Measurements from ENCODE around the gene MCUB.

DNA sequence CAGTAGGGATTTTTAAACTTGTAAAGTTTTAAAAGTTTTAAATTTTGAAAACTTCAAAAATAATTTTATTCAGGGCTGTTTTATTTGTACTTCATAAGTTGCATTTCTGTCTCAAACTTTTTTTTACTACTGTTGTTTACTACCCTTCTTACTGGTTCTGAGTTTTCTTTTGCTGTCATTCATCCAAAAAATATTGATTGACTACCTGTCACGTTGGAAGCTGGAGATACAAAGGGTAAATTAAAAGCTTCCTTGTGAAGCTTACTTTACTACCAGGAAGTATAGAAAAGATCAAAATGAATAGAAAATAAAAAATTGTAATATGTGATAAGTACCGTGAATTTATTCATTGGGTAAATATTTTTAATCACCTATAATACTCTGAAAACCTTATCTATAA lies 49.4 kb upstream of the MCUB start:
- TF ChIP-seq ZIC2 (tag by site-specific recombination; IDR thresholded peaks at IDR 0.05) (no peak), RBAK (tag by site-specific recombination; IDR thresholded peaks at IDR 0.05) (no peak), BCL11A (tag by site-specific recombination; IDR thresholded peaks at IDR 0.05; ENCODE audit: low read depth) (no peak), ZBTB21 (tag by site-specific recombination; IDR thresholded peaks at IDR 0.05) (no peak), ZNF76 (tag by site-specific recombination; IDR thresholded peaks at IDR 0.05; ENCODE audit: borderline replicate concordance, low read depth) (no peak), SETDB1 (IDR thresholded peaks at IDR 0.05; ENCODE audit: insufficient read length, low read length) (no peak), MYNN (tag by site-specific recombination; IDR thresholded peaks at IDR 0.05; ENCODE audit: borderline replicate concordance) (no peak)
- TF ChIP-seq, protein P1, sequence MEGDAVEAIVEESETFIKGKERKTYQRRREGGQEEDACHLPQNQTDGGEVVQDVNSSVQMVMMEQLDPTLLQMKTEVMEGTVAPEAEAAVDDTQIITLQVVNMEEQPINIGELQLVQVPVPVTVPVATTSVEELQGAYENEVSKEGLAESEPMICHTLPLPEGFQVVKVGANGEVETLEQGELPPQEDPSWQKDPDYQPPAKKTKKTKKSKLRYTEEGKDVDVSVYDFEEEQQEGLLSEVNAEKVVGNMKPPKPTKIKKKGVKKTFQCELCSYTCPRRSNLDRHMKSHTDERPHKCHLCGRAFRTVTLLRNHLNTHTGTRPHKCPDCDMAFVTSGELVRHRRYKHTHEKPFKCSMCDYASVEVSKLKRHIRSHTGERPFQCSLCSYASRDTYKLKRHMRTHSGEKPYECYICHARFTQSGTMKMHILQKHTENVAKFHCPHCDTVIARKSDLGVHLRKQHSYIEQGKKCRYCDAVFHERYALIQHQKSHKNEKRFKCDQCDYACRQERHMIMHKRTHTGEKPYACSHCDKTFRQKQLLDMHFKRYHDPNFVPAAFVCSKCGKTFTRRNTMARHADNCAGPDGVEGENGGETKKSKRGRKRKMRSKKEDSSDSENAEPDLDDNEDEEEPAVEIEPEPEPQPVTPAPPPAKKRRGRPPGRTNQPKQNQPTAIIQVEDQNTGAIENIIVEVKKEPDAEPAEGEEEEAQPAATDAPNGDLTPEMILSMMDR (tag by site-specific recombination; IDR thresholded peaks at IDR 0.05), result no peak
- TF ChIP-seq, protein P2, sequence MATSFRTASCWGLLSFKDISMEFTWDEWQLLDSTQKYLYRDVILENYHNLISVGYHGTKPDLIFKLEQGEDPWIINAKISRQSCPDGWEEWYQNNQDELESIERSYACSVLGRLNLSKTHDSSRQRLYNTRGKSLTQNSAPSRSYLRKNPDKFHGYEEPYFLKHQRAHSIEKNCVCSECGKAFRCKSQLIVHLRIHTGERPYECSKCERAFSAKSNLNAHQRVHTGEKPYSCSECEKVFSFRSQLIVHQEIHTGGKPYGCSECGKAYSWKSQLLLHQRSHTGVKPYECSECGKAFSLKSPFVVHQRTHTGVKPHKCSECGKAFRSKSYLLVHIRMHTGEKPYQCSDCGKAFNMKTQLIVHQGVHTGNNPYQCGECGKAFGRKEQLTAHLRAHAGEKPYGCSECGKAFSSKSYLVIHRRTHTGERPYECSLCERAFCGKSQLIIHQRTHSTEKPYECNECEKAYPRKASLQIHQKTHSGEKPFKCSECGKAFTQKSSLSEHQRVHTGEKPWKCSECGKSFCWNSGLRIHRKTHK (tag by site-specific recombination; IDR thresholded peaks at IDR 0.05), result no peak
- TF ChIP-seq, protein P3, sequence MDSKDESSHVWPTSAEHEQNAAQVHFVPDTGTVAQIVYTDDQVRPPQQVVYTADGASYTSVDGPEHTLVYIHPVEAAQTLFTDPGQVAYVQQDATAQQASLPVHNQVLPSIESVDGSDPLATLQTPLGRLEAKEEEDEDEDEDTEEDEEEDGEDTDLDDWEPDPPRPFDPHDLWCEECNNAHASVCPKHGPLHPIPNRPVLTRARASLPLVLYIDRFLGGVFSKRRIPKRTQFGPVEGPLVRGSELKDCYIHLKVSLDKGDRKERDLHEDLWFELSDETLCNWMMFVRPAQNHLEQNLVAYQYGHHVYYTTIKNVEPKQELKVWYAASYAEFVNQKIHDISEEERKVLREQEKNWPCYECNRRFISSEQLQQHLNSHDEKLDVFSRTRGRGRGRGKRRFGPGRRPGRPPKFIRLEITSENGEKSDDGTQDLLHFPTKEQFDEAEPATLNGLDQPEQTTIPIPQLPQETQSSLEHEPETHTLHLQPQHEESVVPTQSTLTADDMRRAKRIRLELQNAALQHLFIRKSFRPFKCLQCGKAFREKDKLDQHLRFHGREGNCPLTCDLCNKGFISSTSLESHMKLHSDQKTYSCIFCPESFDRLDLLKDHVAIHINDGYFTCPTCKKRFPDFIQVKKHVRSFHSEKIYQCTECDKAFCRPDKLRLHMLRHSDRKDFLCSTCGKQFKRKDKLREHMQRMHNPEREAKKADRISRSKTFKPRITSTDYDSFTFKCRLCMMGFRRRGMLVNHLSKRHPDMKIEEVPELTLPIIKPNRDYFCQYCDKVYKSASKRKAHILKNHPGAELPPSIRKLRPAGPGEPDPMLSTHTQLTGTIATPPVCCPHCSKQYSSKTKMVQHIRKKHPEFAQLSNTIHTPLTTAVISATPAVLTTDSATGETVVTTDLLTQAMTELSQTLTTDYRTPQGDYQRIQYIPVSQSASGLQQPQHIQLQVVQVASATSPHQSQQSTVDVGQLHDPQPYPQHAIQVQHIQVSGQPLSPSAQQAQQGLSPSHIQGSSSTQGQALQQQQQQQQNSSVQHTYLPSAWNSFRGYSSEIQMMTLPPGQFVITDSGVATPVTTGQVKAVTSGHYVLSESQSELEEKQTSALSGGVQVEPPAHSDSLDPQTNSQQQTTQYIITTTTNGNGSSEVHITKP (tag by site-specific recombination; IDR thresholded peaks at IDR 0.05), result no peak
- TF ChIP-seq, protein P4, sequence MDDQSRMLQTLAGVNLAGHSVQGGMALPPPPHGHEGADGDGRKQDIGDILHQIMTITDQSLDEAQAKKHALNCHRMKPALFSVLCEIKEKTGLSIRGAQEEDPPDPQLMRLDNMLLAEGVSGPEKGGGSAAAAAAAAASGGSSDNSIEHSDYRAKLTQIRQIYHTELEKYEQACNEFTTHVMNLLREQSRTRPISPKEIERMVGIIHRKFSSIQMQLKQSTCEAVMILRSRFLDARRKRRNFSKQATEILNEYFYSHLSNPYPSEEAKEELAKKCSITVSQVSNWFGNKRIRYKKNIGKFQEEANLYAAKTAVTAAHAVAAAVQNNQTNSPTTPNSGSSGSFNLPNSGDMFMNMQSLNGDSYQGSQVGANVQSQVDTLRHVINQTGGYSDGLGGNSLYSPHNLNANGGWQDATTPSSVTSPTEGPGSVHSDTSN (CRISPR knock-in tag; IDR thresholded peaks at IDR 0.05), result no peak
